NCI-H1092 (cell line): Measurements from ENCODE around the gene FNTB.
"Not testable (repeated sequence)": the region's sequence is repeated elsewhere in the genome, so short reads cannot be mapped to it uniquely, and the experiment has no call there.

Source experiments
- DNase-seq: peaks from one replicate; lab custom pipeline; 2025; lab: John Stamatoyannopoulos, UW

FNTB gene

DNA sequence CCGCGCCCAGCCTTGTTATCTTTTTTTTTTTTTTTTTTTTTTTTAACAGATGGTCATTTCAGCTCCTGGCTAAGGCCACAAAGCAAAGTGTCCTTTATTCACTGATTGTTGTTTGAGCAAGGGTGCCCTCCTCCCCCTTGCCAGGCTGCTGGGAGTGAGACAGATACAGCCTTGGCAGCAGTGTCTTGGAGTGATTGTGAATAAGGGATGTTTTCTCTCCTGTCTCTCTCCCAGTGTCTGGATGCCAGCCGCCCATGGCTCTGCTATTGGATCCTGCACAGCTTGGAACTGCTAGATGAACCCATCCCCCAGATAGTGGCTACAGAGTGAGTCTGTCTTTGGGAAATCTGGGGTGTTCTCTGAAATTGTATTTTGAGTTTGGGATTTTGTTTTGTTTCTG is 28.7 kb downstream of the FNTB start:
- no peak for DNase-seq

DNA sequence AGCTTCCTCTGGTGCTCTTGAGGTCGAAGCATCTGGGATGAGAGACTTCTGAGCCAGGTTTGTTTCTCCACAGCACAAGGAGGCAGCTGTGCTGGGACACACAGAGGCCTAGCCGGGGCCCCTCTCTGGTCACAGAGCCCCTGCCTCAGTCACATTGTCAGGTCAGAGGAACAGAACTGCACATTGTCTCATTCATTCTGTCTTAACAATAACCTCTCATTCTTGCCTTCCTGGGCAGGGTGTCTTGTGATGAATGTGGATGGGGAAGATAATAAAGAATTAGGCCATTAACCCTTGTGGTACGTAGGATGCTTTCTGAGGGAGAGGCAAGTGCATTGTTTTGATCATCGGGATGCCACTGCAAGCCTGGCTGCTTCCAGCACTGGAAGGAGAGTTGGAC is 29.8 kb downstream of the FNTB start:
- DNase-seq, result no peak

DNA sequence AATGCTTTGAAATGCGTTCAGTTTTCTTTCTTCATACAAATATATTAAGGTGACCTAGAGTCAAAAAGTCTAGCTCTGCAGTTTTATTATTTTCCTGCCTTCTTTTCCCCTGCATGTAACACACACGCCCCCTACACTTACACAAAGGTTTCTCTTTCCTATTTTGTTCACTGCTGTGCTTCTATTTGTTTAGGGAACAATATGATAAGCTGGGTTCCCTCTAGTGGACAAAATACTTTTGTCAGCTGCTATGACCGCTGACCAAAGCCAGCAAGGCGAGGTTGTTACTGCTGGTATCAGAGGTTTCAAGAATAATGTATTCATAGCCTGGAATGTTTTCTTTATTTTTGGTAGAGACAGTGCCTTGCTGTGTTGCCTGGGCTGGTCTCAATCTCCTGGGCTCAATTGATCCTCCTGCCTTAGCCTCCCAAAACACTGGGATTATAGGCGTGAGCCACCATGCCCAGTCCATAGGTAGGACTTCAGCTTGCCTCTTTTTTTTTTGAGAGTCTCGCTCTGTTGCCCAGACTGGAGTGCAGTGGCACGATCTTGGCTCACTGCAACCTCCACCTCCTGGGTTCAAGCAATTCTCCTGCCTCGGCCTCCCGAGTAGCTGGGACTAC is 33.4 kb downstream of the FNTB start:
- peak; percentile 55 for DNase-seq

DNA sequence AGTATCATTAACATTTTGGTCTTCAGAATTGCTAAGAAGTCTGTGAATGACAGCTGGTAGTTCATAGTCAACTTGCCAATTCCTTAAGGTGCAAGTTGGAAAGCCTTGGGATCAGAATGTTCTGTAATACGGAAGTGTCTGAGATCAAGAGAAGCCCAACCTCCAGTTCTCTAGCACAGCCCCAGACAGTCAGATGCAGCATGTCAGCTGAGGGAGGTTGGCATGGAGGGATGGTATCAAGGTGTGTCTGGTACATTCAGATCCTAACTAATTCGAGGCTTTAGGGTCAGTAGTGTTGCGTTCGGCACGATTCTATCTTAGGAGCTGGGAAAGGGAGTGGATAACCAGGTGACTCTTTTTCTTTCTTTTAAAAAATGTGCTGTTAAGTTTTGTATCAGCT is 38.3 kb downstream of the FNTB start:
- no peak for DNase-seq

DNA sequence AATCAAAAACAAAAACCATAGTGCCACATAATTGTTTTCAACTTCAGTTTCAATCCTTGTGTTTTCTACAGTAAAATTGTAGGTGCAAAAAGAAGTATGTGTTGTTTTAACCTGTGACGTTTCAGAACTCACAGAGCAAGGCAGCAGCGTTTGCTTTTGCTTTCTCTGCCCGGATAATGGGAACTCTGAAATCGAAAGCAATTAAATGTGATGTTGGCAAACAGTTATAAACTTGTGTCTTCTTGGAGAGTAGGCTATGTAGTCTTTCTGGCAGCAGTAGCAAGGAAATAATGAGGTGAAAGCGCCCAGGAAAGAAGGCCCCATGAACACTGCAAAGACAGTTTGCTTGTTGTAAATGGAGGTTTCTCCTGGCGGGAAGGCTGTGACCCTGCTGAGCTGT is 39.1 kb downstream of the FNTB start:
- no peak for DNase-seq

DNA sequence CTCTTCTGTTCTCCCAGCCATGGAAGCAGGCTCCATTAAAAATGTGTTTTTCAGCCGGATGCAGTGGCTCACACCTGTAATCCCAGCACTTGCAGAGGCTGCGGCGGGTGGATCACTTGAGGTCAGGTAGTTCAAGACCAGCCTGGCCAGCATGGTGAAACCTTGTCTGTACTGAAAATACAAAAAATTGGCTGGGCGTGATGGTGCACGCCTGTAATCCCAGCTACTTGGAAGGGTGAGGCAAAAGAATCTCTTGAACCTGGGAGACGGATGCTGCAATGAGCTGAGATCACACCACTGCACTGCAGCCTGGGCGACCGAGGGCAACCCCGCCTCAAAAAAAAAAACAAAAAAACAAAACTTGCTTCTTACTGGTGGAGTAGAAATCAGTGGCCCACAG is 39.8 kb downstream of the FNTB start:
- no peak for DNase-seq

DNA sequence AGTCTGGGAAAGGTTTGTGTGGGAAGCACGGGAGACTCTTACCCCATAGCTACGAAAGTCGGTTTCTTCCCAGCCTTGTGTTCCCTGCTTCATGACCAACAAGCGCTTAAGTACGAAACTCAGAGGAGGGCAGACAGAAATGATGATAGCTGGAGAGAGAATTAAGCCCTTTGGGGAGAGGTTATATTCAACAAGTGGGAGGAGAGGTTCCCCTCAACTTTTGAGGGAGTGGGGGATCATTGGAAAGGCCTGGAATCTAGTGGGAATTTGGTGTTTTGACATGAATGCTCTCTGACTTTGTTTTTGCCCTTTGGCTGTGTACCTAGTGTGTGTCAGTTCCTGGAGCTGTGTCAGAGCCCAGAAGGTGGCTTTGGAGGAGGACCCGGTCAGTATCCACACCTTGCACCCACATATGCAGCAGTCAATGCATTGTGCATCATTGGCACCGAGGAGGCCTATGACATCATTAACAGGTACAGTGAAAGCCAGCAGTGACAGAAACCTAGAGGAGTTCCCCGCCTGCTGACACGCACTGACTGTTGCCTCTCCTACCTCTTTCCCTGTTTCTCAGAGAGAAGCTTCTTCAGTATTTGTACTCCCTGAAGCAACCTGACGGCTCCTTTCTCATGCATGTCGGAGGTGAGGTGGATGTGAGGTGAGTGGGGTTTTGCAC is 40.6 kb downstream of the FNTB start:
- DNase-seq, result no peak

DNA sequence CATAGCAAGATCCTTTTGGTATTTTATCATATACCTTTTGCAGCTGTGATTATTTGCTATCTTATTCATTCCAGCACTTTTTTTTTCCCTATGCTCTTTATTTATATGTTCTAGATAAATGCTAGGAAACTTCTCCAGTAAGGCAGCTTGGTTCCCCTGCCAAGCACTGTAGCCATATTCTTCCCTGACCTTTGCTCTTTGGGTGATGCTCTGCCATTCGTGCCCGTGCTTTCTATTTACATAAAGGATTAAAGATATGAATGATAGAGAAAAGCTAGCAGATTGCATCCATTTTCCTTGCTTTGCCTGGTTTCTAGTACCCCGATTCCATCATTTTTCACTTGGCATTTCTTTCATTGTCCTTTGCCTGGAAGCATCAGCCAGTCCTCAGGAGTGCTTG is 42.2 kb downstream of the FNTB start:
- no peak for DNase-seq

DNA sequence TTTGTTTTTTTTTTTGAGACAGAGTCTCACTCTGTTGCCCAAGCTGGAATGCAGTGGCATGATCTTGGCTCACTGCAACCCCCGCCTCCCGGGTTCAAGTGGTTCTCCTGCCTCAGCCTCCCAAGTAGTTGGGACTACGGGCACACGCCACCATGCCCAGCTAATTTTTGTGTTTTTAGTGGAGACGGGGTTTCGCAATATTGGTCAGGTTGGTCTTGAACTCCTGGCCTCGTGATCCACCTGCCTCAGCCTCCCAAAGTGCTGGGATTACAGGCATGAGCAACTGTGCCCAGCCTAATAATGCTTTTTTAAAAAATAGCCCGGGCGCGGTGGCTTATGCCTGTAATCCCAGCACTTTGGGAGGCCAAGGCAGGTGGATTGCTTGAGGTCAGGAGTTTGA is 44.6 kb downstream of the FNTB start:
- DNase-seq, result not testable (repeated sequence)

DNA sequence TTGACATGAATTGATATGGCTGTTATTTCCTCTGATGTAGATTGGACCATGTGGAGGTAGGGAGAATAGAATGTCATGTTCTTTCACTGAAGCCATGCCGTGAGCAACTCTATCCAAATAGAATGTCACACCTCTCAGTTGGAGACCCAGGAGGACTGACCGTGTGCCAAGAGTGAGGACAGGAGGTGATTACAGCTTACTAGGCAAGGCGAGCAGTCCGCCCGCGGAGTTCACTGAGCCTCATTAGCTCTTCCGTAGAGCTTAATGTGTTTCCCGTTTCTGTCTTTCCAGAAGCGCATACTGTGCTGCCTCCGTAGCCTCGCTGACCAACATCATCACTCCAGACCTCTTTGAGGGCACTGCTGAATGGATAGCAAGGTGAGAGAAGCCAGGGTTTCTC is 45.6 kb downstream of the FNTB start:
- no peak for DNase-seq

DNA sequence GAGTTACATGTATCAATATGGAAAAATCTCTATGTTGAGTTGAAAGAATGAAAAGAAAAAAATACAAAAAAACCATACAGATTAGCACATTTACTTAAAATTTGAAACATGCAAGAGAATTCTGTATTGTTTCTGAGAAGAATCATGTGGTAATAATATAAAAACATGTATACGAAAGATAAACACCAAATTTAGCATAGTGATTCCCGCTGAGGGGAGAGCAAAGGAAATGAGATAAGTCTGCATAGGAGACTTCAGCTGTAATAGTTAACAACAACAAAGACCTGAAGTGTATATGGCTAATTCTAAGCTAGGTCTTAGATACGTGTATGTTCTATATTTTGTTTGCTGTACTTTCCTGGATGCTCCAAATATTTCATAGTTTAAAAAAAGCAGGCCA is 46.5 kb downstream of the FNTB start:
- no peak for DNase-seq

DNA sequence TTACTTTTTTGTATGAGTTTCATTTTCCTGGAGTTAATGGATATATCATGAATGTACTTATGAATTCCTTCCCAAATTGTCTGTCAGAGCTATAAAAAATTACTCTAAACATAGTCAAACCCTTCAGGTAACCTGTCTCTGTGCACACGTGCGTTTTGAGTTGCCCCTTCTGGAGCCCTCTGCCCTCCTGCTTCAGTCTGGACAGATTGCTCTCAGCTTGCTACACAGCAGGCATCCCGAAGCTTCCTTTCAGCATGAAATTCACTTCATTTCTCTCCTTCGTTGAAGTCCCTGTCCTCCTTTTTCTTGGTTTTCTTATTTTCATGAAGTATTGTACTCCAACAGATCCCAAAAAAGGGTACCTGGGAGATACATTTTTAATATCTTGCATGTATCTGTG is 47.3 kb downstream of the FNTB start:
- no peak for DNase-seq

DNA sequence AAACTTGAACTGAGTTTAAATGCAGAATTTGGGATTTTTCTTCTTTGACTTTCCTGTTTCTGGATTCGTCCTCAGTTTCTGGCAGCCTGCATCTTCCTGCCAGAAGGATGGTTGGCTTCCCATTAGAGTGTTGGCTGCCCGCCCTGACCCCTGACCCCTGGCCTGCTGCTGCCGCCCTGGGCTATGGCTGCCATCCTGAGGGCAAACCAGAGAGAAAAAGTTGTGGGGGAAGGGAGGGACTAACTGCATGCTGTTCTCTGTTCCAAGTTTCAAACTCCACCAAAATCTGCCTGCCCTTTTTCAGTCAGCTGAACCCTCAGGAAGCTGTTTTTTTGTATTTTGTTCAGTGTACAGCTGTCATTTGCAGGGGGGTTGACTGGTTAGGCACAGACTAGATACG is 48.4 kb downstream of the FNTB start:
- no peak for DNase-seq

DNA sequence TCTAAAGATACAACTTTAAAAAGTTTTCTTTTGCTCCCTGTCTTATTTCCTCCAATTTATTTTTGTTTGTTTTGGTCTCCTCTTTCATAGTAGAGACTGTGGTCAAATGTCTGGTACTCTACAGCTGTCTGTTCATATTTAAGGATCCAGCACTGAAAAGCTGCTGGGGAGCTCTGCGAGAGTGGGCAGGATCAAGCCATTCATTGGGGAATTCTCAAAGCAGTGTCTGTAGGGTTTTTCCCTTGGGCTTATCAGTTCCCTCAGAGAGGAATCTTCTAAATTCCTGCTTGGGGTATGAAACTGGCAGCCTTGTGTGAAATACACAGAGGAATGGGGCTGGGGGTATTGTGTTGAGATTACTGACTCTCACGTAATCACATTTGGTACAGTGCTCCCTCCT is 52.3 kb downstream of the FNTB start:
- DNase-seq, result no peak

DNA sequence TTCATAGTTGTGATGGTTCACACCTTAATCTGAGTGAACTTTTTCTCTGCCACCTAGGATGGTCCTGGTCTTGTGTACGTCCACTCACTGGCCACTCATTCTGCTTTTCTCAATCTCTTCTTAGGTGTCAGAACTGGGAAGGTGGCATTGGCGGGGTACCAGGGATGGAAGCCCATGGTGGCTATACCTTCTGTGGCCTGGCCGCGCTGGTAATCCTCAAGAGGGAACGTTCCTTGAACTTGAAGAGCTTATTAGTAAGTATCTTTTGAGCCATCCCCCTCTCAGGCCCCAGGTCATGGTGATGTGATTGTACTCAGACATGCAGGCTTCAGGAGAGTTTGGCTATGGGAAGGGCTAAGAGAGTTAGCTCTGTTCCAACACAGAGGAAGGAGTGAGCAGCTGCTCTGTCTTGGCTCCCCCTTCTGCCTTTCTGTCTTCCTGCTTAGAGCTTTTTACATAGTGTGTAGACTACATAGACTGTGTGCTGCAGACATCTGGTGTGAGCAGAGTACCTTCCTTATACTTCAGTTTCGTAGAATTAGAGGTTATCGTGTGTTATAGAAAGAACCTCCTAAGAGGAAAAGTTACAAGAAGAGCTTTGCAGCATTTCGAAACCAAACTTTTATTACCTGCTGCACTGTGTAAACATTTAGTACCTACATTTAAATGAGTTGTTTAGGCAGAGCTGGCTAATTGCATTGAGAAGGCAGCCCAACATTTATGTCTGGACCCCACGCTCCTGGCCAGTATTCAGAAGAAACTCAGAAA is 54.2 kb downstream of the FNTB start:
- DNase-seq, result no peak

DNA sequence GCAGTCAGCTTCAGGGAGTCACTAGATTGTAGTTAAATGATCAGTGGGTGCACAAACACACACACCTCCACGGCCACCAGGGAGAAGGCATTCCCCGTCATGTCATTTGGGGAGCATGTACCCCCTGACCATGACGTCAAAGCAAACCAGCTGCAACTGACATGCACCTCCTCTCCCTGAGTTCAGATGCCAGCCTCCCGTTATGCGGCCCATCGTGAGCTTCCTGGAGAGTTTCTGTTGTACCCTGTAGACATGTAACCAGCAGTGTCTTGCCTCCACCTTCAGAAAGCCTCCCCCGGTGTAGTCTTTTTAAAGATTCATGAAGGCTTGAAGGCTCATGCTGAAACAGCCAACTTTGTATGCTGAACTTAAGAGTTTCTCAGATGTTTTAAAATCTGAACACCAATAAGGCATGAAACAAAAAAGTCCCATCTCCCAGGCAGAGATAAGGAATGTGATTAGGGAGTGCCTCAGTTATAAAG is 54.8 kb downstream of the FNTB start:
- DNase-seq, result no peak

DNA sequence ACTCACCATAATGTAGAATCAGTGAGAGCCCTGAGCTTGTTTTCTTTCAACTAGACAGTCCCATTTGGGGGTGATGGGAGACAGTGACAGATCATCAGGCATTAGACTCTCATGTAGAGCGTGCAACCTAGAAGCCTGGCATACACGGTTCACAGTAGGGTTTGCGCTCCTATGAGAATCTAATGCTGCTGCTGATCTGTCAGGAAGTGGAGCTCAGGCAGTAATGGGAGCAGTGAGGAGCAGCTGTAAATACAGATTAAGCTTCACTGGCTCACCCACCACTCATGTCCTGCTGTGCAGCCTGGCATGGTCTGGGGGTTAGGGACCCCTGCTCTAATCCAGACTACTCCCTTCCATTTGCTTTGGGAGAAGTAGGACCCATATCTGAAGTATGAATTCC is 55.6 kb downstream of the FNTB start:
- no peak for DNase-seq

DNA sequence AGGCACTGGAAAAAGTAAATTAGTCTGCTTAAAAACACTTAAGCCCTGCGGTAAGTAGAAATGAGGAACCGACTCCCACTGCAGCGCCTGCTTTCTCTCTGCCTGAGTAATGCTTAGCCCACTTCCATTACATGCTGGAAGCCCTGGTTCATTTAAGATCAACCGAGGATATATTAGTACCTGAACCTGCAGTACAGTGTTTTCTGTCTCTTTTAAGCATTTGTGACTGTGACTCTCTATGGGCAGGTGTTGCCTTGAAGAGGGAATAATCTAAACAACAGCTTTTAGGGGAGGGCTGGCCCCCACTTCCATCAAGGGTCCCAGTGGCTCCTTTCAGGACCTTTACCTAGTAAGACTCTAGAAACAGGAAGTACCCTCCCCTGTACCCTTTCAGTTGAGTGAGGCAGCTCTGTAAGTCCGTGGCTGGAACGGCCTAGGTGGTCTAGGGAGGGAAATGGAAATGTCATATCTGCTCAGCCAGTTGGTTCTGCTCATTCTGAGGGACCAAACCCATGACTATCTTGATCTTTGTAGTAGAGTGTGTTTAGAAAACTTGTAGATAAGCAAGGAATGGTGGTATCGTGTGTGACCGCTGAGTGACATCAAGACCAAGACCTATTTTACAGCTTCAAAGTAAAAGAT is 56.2 kb downstream of the FNTB start:
- no peak for DNase-seq

DNA sequence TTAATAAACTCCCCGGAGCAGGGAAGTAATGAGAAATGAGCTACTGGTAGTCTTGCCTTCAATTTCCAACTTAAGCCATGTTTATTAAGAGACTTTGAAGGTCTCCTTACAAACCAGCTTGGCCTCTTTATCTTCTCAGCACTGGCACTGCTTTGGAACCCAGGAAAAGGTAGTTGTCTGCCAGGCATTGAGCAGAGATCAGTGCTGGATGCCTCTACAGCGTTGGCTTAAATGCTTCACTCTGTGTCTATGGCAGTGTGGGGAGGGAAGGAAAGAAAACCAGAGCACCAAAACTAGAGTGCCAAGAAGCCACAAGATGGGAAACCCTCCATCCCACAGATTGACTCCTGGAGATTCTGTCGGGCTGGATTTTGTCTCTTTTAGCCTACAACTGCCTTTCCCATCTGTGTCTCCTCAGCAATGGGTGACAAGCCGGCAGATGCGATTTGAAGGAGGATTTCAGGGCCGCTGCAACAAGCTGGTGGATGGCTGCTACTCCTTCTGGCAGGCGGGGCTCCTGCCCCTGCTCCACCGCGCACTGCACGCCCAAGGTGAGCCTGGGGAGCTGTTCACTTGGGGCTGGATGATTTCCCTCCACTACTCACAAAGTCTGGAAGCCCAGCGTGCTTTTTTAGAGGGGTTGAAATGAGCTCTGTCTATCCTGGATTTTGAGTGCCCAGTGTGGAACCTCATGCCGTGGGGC is 57.3 kb downstream of the FNTB start:
- no peak for DNase-seq

DNA sequence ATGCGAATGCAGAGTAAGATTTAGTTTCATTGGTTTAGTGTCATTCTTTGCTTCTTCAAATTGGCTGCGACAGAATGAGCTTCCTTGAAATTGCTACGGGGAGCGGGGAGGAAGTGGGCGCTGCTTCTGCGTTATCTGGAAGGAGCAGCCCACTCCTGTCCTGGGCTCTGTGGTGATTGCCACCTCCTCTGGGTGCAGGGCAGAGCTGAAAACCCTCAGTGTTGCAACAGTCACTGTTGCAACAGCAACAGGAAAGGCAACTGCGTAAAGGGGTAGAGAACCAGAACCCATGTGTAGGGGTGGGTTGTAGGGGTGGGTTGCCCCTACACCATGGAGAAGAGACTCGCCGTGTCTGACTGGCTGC is 57.9 kb downstream of the FNTB start:
- DNase-seq, result no peak

DNA sequence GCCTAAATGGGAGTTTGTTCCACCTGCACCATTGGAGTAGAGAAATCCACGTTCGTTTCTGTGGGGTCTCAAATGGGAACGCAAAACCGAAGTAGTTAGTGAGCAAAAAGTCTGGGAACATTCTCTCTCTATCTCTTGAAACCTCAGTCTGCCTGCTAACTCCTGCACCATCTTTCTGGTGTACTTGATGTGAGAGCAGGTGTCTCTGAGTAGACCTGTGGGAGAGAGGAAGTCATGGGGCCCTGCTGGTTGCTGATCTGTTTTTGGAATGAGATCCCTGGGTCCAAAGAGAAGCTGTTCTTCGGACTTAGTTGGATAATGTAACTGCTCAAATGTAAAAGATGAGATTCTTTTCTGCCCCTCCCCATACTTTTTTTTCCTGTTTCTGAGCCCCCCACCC is 58.3 kb downstream of the FNTB start:
- no peak for DNase-seq

DNA sequence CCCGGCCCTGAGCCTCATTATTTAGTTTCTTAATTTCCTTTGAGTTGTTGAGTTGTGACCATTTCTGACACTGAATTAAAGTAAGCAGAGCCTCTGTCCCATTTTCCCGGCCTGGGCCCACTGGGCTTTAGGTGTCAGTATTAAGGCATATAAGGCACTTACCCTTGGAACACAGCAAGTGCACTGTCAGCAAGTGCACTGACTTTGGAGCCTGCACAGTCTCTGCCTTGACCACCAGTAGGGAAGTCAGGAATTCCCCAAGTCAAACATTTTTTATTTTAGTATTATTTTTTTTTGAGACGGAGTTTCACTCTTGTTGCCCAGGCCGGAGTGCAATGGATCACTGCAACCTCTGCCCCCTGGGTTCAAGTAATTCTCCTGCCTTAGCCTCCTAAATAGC is 59.0 kb downstream of the FNTB start:
- DNase-seq, result no peak
